Measurements from ENCODE around the gene PLPPR5.

PLPPR5 gene

GRCh38 chr1:98931128-98931835 lies 73.4 kb downstream of the PLPPR5 start:
- H3K27ac ChIP-seq (ENCODE audit: low read length): no peak overlapping the region
- H3K4me3 ChIP-seq (ENCODE audit: low read length): no peak overlapping the region
- H3K4me1 ChIP-seq (ENCODE audit: insufficient read depth, low read length): no peaks in the 10 kb centered on the region; the same call in 1 of the 2 replicates
- no peak overlapping the region for H3K9ac ChIP-seq (ENCODE audit: low read depth, low read length)
- H3K27me3 ChIP-seq (ENCODE audit: insufficient read depth, low read length): no peaks in the 10 kb centered on the region
- H3K9me3 ChIP-seq (ENCODE audit: insufficient read depth, low read depth, low read length): no peaks in the 10 kb centered on the region
- no peaks in the 10 kb centered on the region for H3K36me3 ChIP-seq (ENCODE audit: insufficient read depth, low read depth, low read length)

GRCh38 chr1:98929437-98929836 lies 75.2 kb downstream of the PLPPR5 start:
- no peaks in the 10 kb centered on the region; the same call in 1 of the 2 replicates for H3K4me1 ChIP-seq (ENCODE audit: insufficient read depth, low read length)
- no peaks in the 10 kb centered on the region for H3K9me3 ChIP-seq (ENCODE audit: insufficient read depth, low read depth, low read length)
- no peak overlapping the region for H3K4me3 ChIP-seq (ENCODE audit: low read length)
- no peak overlapping the region for H3K9ac ChIP-seq (ENCODE audit: low read depth, low read length)
- H3K36me3 ChIP-seq (ENCODE audit: insufficient read depth, low read depth, low read length): no peaks in the 10 kb centered on the region
- H3K27ac ChIP-seq (ENCODE audit: low read length): no peak overlapping the region
- no peaks in the 10 kb centered on the region for H3K27me3 ChIP-seq (ENCODE audit: insufficient read depth, low read length)

- Histone ChIP-seq H3K9me3 (ENCODE audit: insufficient read depth, low read depth, low read length) (no peaks in the 10 kb centered on the region), H3K9ac (ENCODE audit: low read depth, low read length) (no peak overlapping the region), H3K36me3 (ENCODE audit: insufficient read depth, low read depth, low read length) (no peaks in the 10 kb centered on the region), H3K27ac (ENCODE audit: low read length) (no peak overlapping the region), H3K27me3 (ENCODE audit: insufficient read depth, low read length) (no peaks in the 10 kb centered on the region), H3K4me3 (ENCODE audit: low read length) (no peak overlapping the region), H3K4me1 (ENCODE audit: insufficient read depth, low read length) (no peaks in the 10 kb centered on the region)
Measured at GRCh38 chr1:98926597-98926996, 78.1 kb downstream of the PLPPR5 start.

- Histone ChIP-seq H3K36me3 (ENCODE audit: insufficient read depth, low read depth, low read length) (no peaks in the 10 kb centered on the region), H3K27me3 (ENCODE audit: insufficient read depth, low read length) (no peaks in the 10 kb centered on the region)
Measured at GRCh38 chr1:98924977-98925376, 79.7 kb downstream of the PLPPR5 start.

GRCh38 chr1:98923667-98924066 lies 81.0 kb downstream of the PLPPR5 start:
- Histone ChIP-seq H3K9ac (ENCODE audit: low read depth, low read length) (no peak overlapping the region), H3K9me3 (ENCODE audit: insufficient read depth, low read depth, low read length) (no peaks in the 10 kb centered on the region), H3K4me3 (ENCODE audit: low read length) (no peak overlapping the region), H3K4me1 (ENCODE audit: insufficient read depth, low read length) (no peaks in the 10 kb centered on the region), H3K27ac (ENCODE audit: low read length) (no peak overlapping the region), H3K27me3 (ENCODE audit: insufficient read depth, low read length) (no peaks in the 10 kb centered on the region), H3K36me3 (ENCODE audit: insufficient read depth, low read depth, low read length) (no peaks in the 10 kb centered on the region)

More at GRCh38 chr1:98924977-98925376, 79.7 kb downstream of the PLPPR5 start:
- H3K4me1 ChIP-seq (ENCODE audit: insufficient read depth, low read length): no peaks in the 10 kb centered on the region
- no peaks in the 10 kb centered on the region for H3K9me3 ChIP-seq (ENCODE audit: insufficient read depth, low read depth, low read length)
- no peak overlapping the region for H3K27ac ChIP-seq (ENCODE audit: low read length)
- H3K9ac ChIP-seq (ENCODE audit: low read depth, low read length): no peak overlapping the region
- H3K4me3 ChIP-seq (ENCODE audit: low read length): no peak overlapping the region

GRCh38 chr1:98921817-98922216 lies 82.8 kb downstream of the PLPPR5 start:
- H3K9ac ChIP-seq (ENCODE audit: low read depth, low read length): no peak overlapping the region
- no peaks in the 10 kb centered on the region for H3K27me3 ChIP-seq (ENCODE audit: insufficient read depth, low read length)
- no peaks in the 10 kb centered on the region for H3K36me3 ChIP-seq (ENCODE audit: insufficient read depth, low read depth, low read length)
- H3K4me3 ChIP-seq (ENCODE audit: low read length): no peak overlapping the region
- H3K27ac ChIP-seq (ENCODE audit: low read length): no peak overlapping the region
- H3K4me1 ChIP-seq (ENCODE audit: insufficient read depth, low read length): no peaks in the 10 kb centered on the region
- no peaks in the 10 kb centered on the region for H3K9me3 ChIP-seq (ENCODE audit: insufficient read depth, low read depth, low read length)

- H3K9ac ChIP-seq (ENCODE audit: low read depth, low read length): no peak overlapping the region
- H3K36me3 ChIP-seq (ENCODE audit: insufficient read depth, low read depth, low read length): no peaks in the 10 kb centered on the region
- no peaks in the 10 kb centered on the region for H3K4me1 ChIP-seq (ENCODE audit: insufficient read depth, low read length)
- no peaks in the 10 kb centered on the region for H3K27me3 ChIP-seq (ENCODE audit: insufficient read depth, low read length)
- no peaks in the 10 kb centered on the region for H3K9me3 ChIP-seq (ENCODE audit: insufficient read depth, low read depth, low read length)
- no peak overlapping the region for H3K4me3 ChIP-seq (ENCODE audit: low read length)
- no peak overlapping the region for H3K27ac ChIP-seq (ENCODE audit: low read length)
Measured at GRCh38 chr1:98920441-98921110, 84.1 kb downstream of the PLPPR5 start.

- Histone ChIP-seq H3K36me3 (ENCODE audit: insufficient read depth, low read depth, low read length) (no peaks in the 10 kb centered on the region), H3K27me3 (ENCODE audit: insufficient read depth, low read length) (no peaks in the 10 kb centered on the region), H3K27ac (ENCODE audit: low read length) (no peak overlapping the region), H3K4me3 (ENCODE audit: low read length) (no peak overlapping the region), H3K9ac (ENCODE audit: low read depth, low read length) (no peak overlapping the region), H3K4me1 (ENCODE audit: insufficient read depth, low read length) (no peaks in the 10 kb centered on the region), H3K9me3 (ENCODE audit: insufficient read depth, low read depth, low read length) (no peaks in the 10 kb centered on the region)
Measured at GRCh38 chr1:98919652-98920051, 85.0 kb downstream of the PLPPR5 start.

- Histone ChIP-seq H3K4me1 (ENCODE audit: insufficient read depth, low read length) (no peaks in the 10 kb centered on the region), H3K36me3 (ENCODE audit: insufficient read depth, low read depth, low read length) (no peaks in the 10 kb centered on the region), H3K9me3 (ENCODE audit: insufficient read depth, low read depth, low read length) (no peaks in the 10 kb centered on the region), H3K9ac (ENCODE audit: low read depth, low read length) (no peak overlapping the region), H3K27ac (ENCODE audit: low read length) (no peak overlapping the region), H3K27me3 (ENCODE audit: insufficient read depth, low read length) (no peaks in the 10 kb centered on the region), H3K4me3 (ENCODE audit: low read length) (no peak overlapping the region)
Measured at GRCh38 chr1:98919211-98919610, 85.5 kb downstream of the PLPPR5 start.

GRCh38 chr1:98914547-98914946 lies 90.1 kb downstream of the PLPPR5 start:
- Histone ChIP-seq H3K4me1 (ENCODE audit: insufficient read depth, low read length) (no peaks in the 10 kb centered on the region), H3K9ac (ENCODE audit: low read depth, low read length) (no peak overlapping the region), H3K27ac (ENCODE audit: low read length) (no peak overlapping the region), H3K36me3 (ENCODE audit: insufficient read depth, low read depth, low read length) (no peaks in the 10 kb centered on the region), H3K4me3 (ENCODE audit: low read length) (no peak overlapping the region), H3K27me3 (ENCODE audit: insufficient read depth, low read length) (no peaks in the 10 kb centered on the region), H3K9me3 (ENCODE audit: insufficient read depth, low read depth, low read length) (no peaks in the 10 kb centered on the region)

- no peak overlapping the region for H3K9ac ChIP-seq (ENCODE audit: low read depth, low read length)
- no peaks in the 10 kb centered on the region for H3K36me3 ChIP-seq (ENCODE audit: insufficient read depth, low read depth, low read length)
- H3K9me3 ChIP-seq (ENCODE audit: insufficient read depth, low read depth, low read length): no peaks in the 10 kb centered on the region
Measured at GRCh38 chr1:98910827-98911226, 93.8 kb downstream of the PLPPR5 start.

GRCh38 chr1:98908980-98909379 lies 95.7 kb downstream of the PLPPR5 start:
- Histone ChIP-seq H3K27ac (ENCODE audit: low read length) (no peak overlapping the region), H3K9ac (ENCODE audit: low read depth, low read length) (no peak overlapping the region), H3K9me3 (ENCODE audit: insufficient read depth, low read depth, low read length) (no peaks in the 10 kb centered on the region), H3K4me1 (ENCODE audit: insufficient read depth, low read length) (no peaks in the 10 kb centered on the region), H3K27me3 (ENCODE audit: insufficient read depth, low read length) (no peaks in the 10 kb centered on the region), H3K36me3 (ENCODE audit: insufficient read depth, low read depth, low read length) (no peaks in the 10 kb centered on the region), H3K4me3 (ENCODE audit: low read length) (no peak overlapping the region)

More at GRCh38 chr1:98910827-98911226, 93.8 kb downstream of the PLPPR5 start:
- Histone ChIP-seq H3K4me3 (ENCODE audit: low read length) (no peak overlapping the region), H3K27me3 (ENCODE audit: insufficient read depth, low read length) (no peaks in the 10 kb centered on the region), H3K27ac (ENCODE audit: low read length) (no peak overlapping the region), H3K4me1 (ENCODE audit: insufficient read depth, low read length) (no peaks in the 10 kb centered on the region)

Measured in iPS-20b (cell line).